ENCODE data around the gene PPP1R12B.

The PPP1R12B gene, protein sequence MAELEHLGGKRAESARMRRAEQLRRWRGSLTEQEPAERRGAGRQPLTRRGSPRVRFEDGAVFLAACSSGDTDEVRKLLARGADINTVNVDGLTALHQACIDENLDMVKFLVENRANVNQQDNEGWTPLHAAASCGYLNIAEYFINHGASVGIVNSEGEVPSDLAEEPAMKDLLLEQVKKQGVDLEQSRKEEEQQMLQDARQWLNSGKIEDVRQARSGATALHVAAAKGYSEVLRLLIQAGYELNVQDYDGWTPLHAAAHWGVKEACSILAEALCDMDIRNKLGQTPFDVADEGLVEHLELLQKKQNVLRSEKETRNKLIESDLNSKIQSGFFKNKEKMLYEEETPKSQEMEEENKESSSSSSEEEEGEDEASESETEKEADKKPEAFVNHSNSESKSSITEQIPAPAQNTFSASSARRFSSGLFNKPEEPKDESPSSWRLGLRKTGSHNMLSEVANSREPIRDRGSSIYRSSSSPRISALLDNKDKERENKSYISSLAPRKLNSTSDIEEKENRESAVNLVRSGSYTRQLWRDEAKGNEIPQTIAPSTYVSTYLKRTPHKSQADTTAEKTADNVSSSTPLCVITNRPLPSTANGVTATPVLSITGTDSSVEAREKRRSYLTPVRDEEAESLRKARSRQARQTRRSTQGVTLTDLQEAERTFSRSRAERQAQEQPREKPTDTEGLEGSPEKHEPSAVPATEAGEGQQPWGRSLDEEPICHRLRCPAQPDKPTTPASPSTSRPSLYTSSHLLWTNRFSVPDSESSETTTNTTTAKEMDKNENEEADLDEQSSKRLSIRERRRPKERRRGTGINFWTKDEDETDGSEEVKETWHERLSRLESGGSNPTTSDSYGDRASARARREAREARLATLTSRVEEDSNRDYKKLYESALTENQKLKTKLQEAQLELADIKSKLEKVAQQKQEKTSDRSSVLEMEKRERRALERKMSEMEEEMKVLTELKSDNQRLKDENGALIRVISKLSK

GRCh38 chr1:202348509-202349205 is at the start of gene PPP1R12B:
PPP1R12B (plus strand) TSS chr1:202348699; CDS start chr1:202348852, 153 bp downstream.
- no peaks in the 10 kb centered on the region for H3K27me3 ChIP-seq (ENCODE audit: insufficient read depth, low read depth, severe bottlenecking)
- peaks cover 9% of the 10 kb centered on the region; the same call in 1 of the 2 replicates for H3K36me3 ChIP-seq
- H3K27ac ChIP-seq = peak within 1 kb of the TSS; percentile 83
- no peaks in the 10 kb centered on the region for H3K9me3 ChIP-seq (ENCODE audit: severe bottlenecking)
- H3K4me3 ChIP-seq (ENCODE audit: low read depth, low read length) = peak within 1 kb of the TSS; percentile 64
- DNase-seq = peak; percentile 100
- TF ChIP-seq CTCF (IDR thresholded peaks at IDR 0.05; ENCODE audit: low read depth, low read length) = no peak; the same call in 1 of the 2 replicates

- Histone ChIP-seq H3K4me3 (ENCODE audit: low read depth, low read length) (no peak overlapping the region), H3K9me3 (ENCODE audit: severe bottlenecking) (no peaks in the 10 kb centered on the region), H3K27me3 (ENCODE audit: insufficient read depth, low read depth, severe bottlenecking) (no peaks in the 10 kb centered on the region), H3K36me3 (no peaks in the 10 kb centered on the region), H3K27ac (no peak overlapping the region)
- no peak for TF ChIP-seq CTCF (IDR thresholded peaks at IDR 0.05; ENCODE audit: low read depth, low read length)
- no peak for DNase-seq
Observed at GRCh38 chr1:202302166-202302565, 46.3 kb upstream of the PPP1R12B start.

- TF ChIP-seq CTCF (IDR thresholded peaks at IDR 0.05; ENCODE audit: low read depth, low read length) = no peak
- no peak overlapping the region for H3K27ac ChIP-seq
- no peaks in the 10 kb centered on the region for H3K9me3 ChIP-seq (ENCODE audit: severe bottlenecking)
- no peaks in the 10 kb centered on the region for H3K36me3 ChIP-seq
- H3K4me3 ChIP-seq (ENCODE audit: low read depth, low read length) = no peak overlapping the region
- no peak for DNase-seq
- no peaks in the 10 kb centered on the region for H3K27me3 ChIP-seq (ENCODE audit: insufficient read depth, low read depth, severe bottlenecking)
Observed at GRCh38 chr1:202304375-202304774, 44.1 kb upstream of the PPP1R12B start.

GRCh38 chr1:202305168-202305567 is 43.3 kb upstream of the PPP1R12B start:
- Histone ChIP-seq H3K36me3 (no peaks in the 10 kb centered on the region), H3K27ac (no peak overlapping the region)
- no peak for TF ChIP-seq CTCF (IDR thresholded peaks at IDR 0.05; ENCODE audit: low read depth, low read length)

DNA sequence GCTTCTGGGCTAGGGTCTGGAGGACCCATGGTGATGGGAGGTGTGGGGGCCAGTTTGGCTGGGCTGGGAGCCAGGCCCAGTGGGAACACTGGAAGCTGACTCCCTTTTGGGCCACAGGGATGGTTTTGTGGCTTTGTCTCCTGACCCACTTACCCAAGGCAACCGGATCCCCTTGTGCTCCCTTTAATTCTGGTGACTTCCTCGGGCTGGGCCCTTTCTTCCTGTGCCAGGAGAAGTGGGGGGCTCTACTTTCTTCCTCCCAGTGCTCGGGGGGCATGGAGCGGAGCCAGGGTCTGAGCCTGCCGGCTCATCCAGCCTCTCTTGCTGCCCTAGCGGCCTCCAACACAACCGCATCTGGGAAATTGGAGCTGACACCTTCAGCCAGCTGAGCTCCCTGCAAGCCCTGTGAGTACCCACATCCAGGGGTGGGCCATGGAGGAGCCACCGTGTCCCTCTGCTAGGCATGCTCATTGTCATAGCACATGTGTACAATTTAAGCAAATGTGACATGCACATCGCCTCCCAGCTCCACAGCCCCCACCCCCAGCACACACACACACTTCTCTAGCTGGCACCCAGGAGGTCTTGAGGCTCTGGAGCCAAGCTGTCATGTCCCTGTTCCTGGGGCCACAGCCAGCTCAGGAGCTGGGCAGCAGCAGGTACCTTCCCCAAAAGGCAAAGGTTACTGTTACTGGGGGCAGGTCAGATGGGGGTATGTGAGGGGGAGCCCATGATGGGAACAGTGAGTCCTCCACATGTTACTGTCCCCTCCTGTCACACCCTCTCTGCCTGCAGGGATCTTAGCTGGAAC is 41.8 kb upstream of the PPP1R12B start:
- H3K9me3 ChIP-seq (ENCODE audit: severe bottlenecking) = no peaks in the 10 kb centered on the region
- no peak for TF ChIP-seq CTCF (IDR thresholded peaks at IDR 0.05; ENCODE audit: low read depth, low read length)
- no peak overlapping the region for H3K4me3 ChIP-seq (ENCODE audit: low read depth, low read length)
- no peak overlapping the region for H3K27ac ChIP-seq
- no peak for DNase-seq
- H3K36me3 ChIP-seq = no peaks in the 10 kb centered on the region
- no peaks in the 10 kb centered on the region for H3K27me3 ChIP-seq (ENCODE audit: insufficient read depth, low read depth, severe bottlenecking)

More at GRCh38 chr1:202305168-202305567, 43.3 kb upstream of the PPP1R12B start:
- DNase-seq = no peak
- Histone ChIP-seq H3K9me3 (ENCODE audit: severe bottlenecking) (no peaks in the 10 kb centered on the region), H3K27me3 (ENCODE audit: insufficient read depth, low read depth, severe bottlenecking) (no peaks in the 10 kb centered on the region), H3K4me3 (ENCODE audit: low read depth, low read length) (no peak overlapping the region)
